Lung (tissue), 12 donors: Measurements from ENCODE around the gene SLC38A11. TPM values are rescaled to one million over a fixed set of nuclear protein-coding genes. Genes with fewer than 3 reads are reported as not detected.
A peak's percentile ranks its signal among the peaks of the same experiment; 100 is the strongest.

Experiments used
- ATAC-seq: fragments of 200-7000 bp; cut with Tn5 transposase; one replicate; pipeline ENCODE4 v1.9.1; 2020; ENCODE audit warnings: moderate number of reproducible peaks; ENCODE audit not compliant: insufficient read depth, low FRiP score
- DNase-seq, 3 donors: peaks; one replicate each; pipeline ENCODE4 v3.0.0-alpha.2; 2013 to 2017
- H3K27ac ChIP-seq, 2 donors: one replicate each; pipeline ENCODE4 v1.5.1; 2013; ENCODE audit warnings: mild to moderate bottlenecking in 2 of 2, moderate library complexity in 2 of 2, control low read depth in 1 of 2, inconsistent platforms in 1 of 2, low read depth in 1 of 2, low read length in 1 of 2
- H3K27me3 ChIP-seq, 3 donors: one replicate each; pipeline ENCODE4 v1.5.1; 2013; ENCODE audit warnings: low read length in 2 of 3; ENCODE audit not compliant: control insufficient read depth in 3 of 3, insufficient read depth in 3 of 3
- H3K36me3 ChIP-seq, 4 donors: one replicate each; pipeline ENCODE4 v1.5.1; 2013; ENCODE audit warnings: low read length in 4 of 4, mild to moderate bottlenecking in 1 of 4, moderate library complexity in 1 of 4; ENCODE audit not compliant: control insufficient read depth in 4 of 4, insufficient read depth in 4 of 4
- H3K4me1 ChIP-seq, 5 donors: one replicate each; pipeline ENCODE4 v1.5.1; 2013; ENCODE audit warnings: low read length in 5 of 5, mild to moderate bottlenecking in 2 of 5, moderate library complexity in 1 of 5; ENCODE audit not compliant: control insufficient read depth in 5 of 5, insufficient read depth in 5 of 5
- H3K4me3 ChIP-seq: one replicate; pipeline ENCODE4 v1.5.1; 2013; ENCODE audit warnings: mild to moderate bottlenecking, control low read depth, moderate library complexity
- H3K9ac ChIP-seq, 2 donors: one replicate each; pipeline ENCODE4 v1.5.1; 2013; ENCODE audit warnings: low read length in 2 of 2, control low read depth in 1 of 2; ENCODE audit not compliant: insufficient read depth in 1 of 2
- H3K9me3 ChIP-seq, 4 donors: one replicate each; pipeline ENCODE4 v1.5.1; 2013; ENCODE audit warnings: low read length in 3 of 4, mild to moderate bottlenecking in 1 of 4, moderate library complexity in 1 of 4; ENCODE audit not compliant: control insufficient read depth in 4 of 4, insufficient read depth in 3 of 4
- CTCF ChIP-seq: IDR thresholded peaks from 2 replicates; pipeline ENCODE4 v1.5.1; 2012; ENCODE audit warnings: mild to moderate bottlenecking; ENCODE audit errors: control extremely low read depth, extremely low read depth
- WGBS, 2 donors: extraction: QIAGEN DNeasy Blood & Tissue Kit; methylation state at CpG; one replicate each; pipeline ENCODE4 v1.1.7; 2013; 5-methylcytosine and 5-hydroxymethylcytosine counted together
- polyA plus RNA-seq, 2 donors: library from polyadenylated mRNA; stranded (reverse); fragments of 200-250 nt; gene quantifications; one replicate each; pipeline ENCODE4 v1.2.1, GENCODE V29; 2013
- total RNA-seq, 2 donors: library from RNA; depleted of rRNA in 1 of 2; stranded (reverse); fragments of >200 nt in 1 of 2; gene quantifications; one replicate each; pipeline ENCODE4 v1.2.1, GENCODE V29; 2014 to 2021
- donor health status: control.
- donor health status: control.
- donor health status: Bipolar disorder and iron deficiency.
- donor health status: healthy.
- donor health status: DM: yes; HTN: yes; CAD: no.

Gene SLC38A11
- total and polyA plus RNA-seq, 4 donors, result 0.10 to 1.2 (median 0.15) TPM; not detected in 1

GRCh38 chr2:164896634-164897355 lies 58.5 kb downstream of the SLC38A11 start:
- Histone ChIP-seq H3K4me1 (peaks cover 0 to 3% (median 0%) of the 10 kb centered on the region in 5 donors), H3K27me3 (no peaks in the 10 kb centered on the region), H3K27ac (peak overlapping the region in 1 of 2 donors; percentile 71), H3K4me3 (no peak overlapping the region), H3K9me3 (no peaks in the 10 kb centered on the region), H3K36me3 (no peaks in the 10 kb centered on the region), H3K9ac (no peak overlapping the region)
- DNase-seq, result no peak
- 20 to 61% methylated on average over 3 of the region's 3 CpGs for WGBS, 2 donors
- ATAC-seq, result peak; percentile 79
- no peak for TF ChIP-seq CTCF

GRCh38 chr2:164896226-164896625 lies 59.1 kb downstream of the SLC38A11 start:
- no peak for TF ChIP-seq CTCF
- Histone ChIP-seq H3K4me3 (no peak overlapping the region), H3K36me3 (no peaks in the 10 kb centered on the region), H3K27me3 (no peaks in the 10 kb centered on the region), H3K4me1 (peaks cover 0 to 3% (median 0%) of the 10 kb centered on the region in 5 donors), H3K9me3 (no peaks in the 10 kb centered on the region), H3K27ac (no peak overlapping the region), H3K9ac (no peak overlapping the region)
- DNase-seq (no peak), ATAC-seq (no peak)
- WGBS, 2 donors, result 80 to 85% methylated on average over 4 of the region's 4 CpGs

- H3K27ac ChIP-seq, result no peak overlapping the region
- H3K36me3 ChIP-seq, result no peaks in the 10 kb centered on the region
- H3K9ac ChIP-seq, result no peak overlapping the region
- TF ChIP-seq CTCF, result no peak
- H3K9me3 ChIP-seq, result no peaks in the 10 kb centered on the region
- no peaks in the 10 kb centered on the region for H3K27me3 ChIP-seq
- no peaks in the 10 kb centered on the region for H3K4me1 ChIP-seq
- H3K4me3 ChIP-seq, result no peak overlapping the region
- ATAC-seq (no peak), DNase-seq (no peak)
- 90 to 91% methylated on average over 5 of the region's 5 CpGs for WGBS, 2 donors
Observed at GRCh38 chr2:164891460-164891859, 63.9 kb downstream of the SLC38A11 start.

GRCh38 chr2:164890544-164890943 lies 64.8 kb downstream of the SLC38A11 start:
- no peak for TF ChIP-seq CTCF
- Histone ChIP-seq H3K4me1 (no peaks in the 10 kb centered on the region), H3K9me3 (no peaks in the 10 kb centered on the region), H3K27me3 (no peaks in the 10 kb centered on the region), H3K9ac (no peak overlapping the region), H3K4me3 (no peak overlapping the region), H3K27ac (no peak overlapping the region), H3K36me3 (no peaks in the 10 kb centered on the region)
- DNase-seq, result no peak
- 24 to 39% methylated on average over 4 of the region's 4 CpGs for WGBS, 2 donors
- ATAC-seq, result no peak
